NCI-H2196 (cell line): Measurements from ENCODE around the gene ENPP4.
"Not testable (repeated sequence)": the region's sequence is repeated elsewhere in the genome, so short reads cannot be mapped to it uniquely, and the experiment has no call there.

Experiments
- DNase-seq: peaks from one replicate; lab custom pipeline; 2025; ENCODE audit not compliant: unreplicated experiment; lab: John Stamatoyannopoulos, UW

Gene ENPP4, protein sequence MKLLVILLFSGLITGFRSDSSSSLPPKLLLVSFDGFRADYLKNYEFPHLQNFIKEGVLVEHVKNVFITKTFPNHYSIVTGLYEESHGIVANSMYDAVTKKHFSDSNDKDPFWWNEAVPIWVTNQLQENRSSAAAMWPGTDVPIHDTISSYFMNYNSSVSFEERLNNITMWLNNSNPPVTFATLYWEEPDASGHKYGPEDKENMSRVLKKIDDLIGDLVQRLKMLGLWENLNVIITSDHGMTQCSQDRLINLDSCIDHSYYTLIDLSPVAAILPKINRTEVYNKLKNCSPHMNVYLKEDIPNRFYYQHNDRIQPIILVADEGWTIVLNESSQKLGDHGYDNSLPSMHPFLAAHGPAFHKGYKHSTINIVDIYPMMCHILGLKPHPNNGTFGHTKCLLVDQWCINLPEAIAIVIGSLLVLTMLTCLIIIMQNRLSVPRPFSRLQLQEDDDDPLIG

DNA sequence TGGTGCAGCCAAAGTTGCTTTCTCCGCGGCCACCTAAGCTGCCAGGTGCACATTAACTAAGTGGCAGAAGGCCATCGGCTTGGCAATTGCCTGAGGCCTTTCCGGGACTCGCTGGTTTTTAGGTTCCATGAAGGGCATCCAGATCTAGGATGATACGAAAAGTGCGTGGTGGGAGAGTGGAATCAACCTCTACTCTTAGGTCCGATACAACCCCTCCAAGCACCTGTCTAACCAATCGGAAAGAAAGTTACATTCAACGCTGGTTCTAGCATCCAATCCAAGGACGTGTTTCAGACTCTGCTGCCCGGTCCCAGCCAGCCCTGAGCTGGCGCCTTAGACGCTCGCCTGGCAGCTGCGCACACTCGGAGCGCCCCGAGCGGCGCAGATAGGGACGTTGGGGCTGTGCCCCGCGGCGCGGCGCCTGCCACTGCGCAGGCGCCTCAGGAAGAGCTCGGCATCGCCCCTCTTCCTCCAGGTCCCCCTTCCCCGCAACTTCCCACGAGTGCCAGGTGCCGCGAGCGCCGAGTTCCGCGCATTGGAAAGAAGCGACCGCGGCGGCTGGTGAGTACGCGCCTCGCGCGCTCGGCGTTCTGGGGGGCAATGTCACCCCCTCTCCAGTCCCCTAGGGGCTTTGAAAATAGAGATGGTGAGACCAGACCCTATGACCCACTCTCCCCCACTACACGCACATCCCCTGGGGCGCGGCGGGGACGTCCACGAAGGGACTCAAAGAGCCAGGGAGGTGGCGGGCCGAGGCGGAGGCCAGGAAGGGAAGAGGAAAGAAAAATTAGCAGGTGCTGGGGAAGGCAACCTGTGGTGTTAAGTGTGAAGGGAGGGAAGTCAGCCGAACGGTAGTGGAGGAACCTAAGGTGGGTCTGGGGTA, at the start of gene ENPP4:
Gene ENPP4, plus strand, starts transcription at position 361 of the 883 bp plus-strand sequence. CDS start 9,595 bp downstream, outside the sequence.
- DNase-seq, result peak; percentile 94

- DNase-seq, result no peak
Observed at GRCh38 chr6:46080111-46080510, 49.7 kb upstream of the ENPP4 start.

DNA sequence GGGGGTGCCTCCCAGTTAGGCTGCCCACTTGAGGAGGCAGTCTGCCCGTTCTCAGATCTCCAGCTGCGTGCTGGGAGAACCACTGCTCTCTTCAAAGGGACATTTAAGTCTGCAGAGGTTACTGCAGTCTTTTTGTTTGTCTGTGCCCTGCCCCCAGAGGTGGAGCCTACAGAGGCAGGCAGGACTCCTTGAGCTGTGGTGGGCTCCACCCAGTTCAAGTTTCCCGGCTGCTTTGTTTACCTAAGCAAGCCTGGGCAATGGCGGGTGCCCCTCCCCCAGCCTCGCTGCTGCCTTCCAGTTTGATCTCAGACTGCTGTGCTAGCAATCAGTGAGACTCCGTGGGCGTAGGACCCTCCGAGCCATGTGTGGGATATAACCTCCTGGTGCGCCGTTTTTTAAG, 44.1 kb upstream of the ENPP4 start:
- DNase-seq, result not testable (repeated sequence)

DNA sequence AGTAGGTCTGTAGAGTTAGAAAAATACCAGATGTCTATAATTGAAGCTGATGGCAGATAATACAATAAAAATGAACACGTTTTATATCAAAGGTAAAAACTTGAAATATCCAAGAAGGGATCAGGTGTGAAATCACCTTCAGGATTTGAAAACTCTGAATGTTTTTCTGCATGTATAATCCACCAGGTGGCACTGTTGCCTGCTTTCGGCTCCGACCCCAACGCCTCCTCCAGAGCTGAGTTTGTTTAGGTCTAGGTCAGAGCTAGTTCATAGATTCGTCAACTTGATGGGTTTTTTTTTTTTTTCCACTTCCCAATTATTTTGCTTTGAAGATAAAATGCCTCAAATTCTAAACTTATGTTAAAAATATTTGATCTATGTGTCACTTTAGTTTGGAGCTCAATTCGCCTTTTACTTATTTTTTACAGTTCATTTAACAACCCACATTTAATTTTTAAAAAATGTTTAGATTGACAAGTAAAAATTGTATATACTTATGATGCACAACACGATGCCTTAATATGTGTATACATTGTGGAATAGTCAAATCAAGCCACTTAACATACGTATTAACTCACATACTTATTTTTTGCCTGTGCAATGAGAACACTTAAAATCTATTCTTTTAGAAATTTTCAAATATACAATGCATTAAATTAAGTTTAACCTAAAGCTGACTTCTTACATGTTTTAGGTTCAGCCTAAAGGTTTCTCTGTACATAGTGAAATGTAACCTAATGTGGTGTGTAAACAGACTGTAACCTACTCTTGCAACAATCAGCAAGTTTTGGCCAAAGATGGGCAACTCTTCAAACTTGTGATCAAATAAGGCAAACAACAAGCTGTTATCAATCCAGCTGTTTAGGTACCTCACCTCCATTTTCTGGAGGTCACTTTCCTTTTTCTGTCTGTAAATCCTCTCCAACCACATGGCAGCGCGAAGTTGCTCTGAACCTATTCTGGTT, 39.4 kb upstream of the ENPP4 start:
- DNase-seq, result peak; percentile 72

GRCh38 chr6:46091080-46091478, 38.7 kb upstream of the ENPP4 start:
- DNase-seq, result no peak

GRCh38 chr6:46095251-46095650, 34.5 kb upstream of the ENPP4 start:
- no peak for DNase-seq

DNA sequence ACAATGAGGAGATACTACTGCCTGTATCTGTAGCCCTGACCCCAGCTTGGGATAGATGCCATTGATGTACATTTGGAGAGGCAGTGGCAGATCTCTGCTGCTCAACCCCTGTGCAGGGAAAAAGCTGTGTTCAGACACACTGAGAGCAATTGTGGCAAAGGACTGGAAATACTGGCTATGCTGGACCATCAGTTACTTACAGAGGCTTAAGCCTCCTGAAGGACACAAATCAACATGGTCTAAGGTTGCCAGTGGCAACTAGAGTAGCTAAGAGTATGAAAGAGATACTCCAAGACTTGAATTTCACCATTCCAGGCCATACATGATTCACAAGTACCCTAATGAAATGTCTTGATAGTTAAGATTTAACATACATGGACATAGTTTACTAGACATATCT, 32.4 kb upstream of the ENPP4 start:
- DNase-seq, result no peak

GRCh38 chr6:46098678-46099077, 31.1 kb upstream of the ENPP4 start:
- peak; percentile 72 for DNase-seq

DNA sequence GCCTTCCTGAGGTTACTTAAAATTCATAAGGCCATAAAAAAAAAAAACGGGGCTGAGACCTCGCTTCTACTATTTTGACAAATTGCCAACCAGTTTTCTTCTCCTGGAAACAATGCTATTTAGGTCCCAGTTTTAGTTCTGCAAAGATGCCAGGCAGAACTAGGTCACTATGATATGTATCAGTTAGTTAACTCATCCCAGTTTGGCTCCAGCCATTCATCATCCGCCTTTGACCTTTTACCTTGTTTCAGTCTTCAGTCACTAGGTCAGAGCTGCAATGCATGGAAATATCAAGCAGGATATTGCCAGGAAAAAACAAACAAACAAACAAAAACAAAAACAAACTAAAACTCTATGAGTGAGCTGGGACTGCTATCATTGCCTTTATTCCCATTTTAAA, 29.8 kb upstream of the ENPP4 start:
- no peak for DNase-seq

DNA sequence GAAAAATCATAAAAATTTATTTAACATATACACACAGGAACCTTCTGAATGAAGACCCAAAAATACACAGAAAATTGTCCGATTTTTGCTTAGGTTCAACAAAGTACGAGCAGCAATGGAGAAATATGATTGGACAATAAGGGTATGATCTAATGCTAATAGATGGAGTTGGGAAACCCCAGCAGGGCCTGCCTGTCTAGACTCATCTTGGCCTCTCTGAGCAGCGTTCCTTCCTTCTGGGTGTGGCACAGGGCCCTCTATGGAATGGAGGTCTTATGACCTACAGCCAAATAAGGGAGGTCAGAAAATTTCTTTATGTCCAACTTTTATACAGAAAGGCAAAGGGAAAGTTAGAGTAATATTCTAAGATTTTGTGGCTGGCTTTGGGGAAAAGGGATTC, 27.7 kb upstream of the ENPP4 start:
- DNase-seq, result no peak

DNA sequence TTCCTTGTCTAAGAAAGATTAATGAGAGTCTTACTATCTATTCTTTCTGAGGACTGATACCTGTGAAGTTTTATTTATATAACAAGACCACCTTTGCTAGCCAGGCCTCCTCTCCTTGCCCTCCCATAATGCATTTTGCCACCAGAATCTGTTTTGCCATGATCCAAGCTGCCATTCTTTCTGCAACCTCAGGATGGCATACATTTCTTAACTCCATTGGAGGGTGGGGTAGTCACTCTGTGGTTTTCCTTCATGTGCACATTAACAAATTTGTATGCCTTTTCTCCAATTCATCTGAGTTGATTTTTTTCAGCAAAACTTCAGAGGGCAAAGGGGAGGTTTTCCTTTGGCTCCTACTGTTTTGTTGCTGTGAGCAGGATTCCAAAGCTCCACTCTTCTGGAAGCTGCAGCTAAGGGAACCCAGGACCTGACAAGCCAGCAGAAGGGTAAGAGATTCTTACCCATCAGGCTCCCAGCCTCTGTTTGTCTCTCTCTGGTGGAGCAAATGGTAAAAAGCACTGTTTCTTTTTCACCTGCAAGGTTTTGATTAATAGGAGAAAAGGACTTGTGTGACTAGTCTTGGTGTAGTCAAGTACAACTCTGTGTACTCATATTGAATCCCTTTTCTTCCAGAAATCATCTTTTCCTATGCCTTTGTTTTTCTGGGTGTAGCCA, 26.2 kb upstream of the ENPP4 start:
- DNase-seq, result no peak

- no peak for DNase-seq
Observed at GRCh38 chr6:46104209-46104608, 25.6 kb upstream of the ENPP4 start.

- DNase-seq, result no peak
Observed at GRCh38 chr6:46105568-46105967, 24.2 kb upstream of the ENPP4 start.

GRCh38 chr6:46113370-46113769, 16.4 kb upstream of the ENPP4 start:
- peak; percentile 51 for DNase-seq

GRCh38 chr6:46115634-46116033, 14.2 kb upstream of the ENPP4 start:
- DNase-seq, result no peak

- no peak for DNase-seq
Observed at GRCh38 chr6:46116289-46116688, 13.5 kb upstream of the ENPP4 start.

- DNase-seq, result no peak
Observed at GRCh38 chr6:46118157-46118556, 11.6 kb upstream of the ENPP4 start.

DNA sequence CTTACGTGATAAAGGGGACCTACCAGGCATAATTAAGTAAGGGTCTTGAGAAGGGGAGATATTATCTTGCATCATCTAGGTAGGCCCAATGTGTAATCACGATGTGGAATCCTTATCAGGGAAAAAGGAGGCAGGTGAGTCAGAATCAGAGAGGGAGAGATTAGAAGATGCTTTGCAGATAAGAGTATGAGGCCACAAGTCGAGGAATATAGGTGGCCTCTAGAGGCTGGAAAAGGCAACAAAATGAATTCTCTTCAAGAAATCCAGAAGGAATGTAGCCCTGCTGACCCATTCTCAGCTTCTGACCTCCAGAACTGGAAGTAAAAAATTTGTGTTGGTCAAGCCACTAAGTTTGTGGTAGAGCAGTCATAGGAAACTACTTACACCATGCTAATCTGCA, 11.0 kb upstream of the ENPP4 start:
- no peak for DNase-seq

GRCh38 chr6:46119679-46120078, 10.1 kb upstream of the ENPP4 start:
- DNase-seq, result not testable (repeated sequence)

- DNase-seq, result no peak
Observed at GRCh38 chr6:46128476-46128875, 1.3 kb upstream of the ENPP4 start.
